GM12864 (cell line): ENCODE measurements around the gene MED27.

Experiments used
- DNase-seq: peaks from one replicate; pipeline ENCODE4 v3.0.0-alpha.2; 2011; ENCODE audit warnings: low read depth
- H3K4me3 ChIP-seq: 2 replicates; pipeline ENCODE4 v1.5.1; 2011; ENCODE audit warnings: mild to moderate bottlenecking, low read depth, low read length, control low read depth
- TF ChIP-seq, protein P1 (sequence below): IDR thresholded peaks from 2 replicates; pipeline ENCODE4 v1.5.1; 2011; ENCODE audit warnings: low read depth, mild to moderate bottlenecking, moderate library complexity, low read length, control low read depth, inconsistent platforms; ENCODE audit errors: missing control alignments

Gene MED27

DNA sequence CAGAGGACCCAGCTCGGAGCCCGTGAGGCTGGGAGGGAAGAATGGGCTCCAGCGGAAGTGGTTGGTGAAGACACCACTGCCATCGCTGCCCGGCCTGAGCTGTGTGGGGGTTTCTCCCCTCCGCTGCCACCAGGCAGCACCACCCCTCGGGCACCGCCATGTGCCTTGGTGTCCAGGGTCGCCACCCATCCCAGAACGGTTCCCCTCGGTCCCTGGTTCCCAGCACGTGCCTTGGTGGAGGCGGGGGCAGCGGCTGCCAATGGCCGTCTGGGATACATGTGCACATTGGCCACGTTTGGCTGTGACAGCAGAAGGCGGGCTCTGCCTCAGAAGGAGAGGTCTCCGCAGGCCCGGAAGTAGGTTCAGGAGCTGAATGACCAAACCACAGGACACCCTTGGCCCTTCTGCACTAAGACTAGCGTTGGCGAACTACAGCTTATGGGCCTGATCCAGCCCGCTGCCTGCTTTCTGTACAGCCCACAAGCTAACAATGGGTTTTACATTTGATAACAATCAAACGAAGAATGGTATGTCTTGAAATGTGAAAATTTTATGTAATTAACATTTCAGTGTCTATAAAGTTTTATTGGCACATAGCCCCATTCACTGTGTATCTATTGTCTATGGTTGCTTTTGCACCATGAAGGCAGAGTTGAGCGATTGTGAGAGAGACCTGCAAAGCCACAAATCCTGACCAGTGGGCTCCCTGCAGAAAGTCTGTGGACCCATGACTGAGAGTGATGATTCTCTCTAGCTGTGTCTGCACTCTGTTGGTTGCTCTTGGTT lies 248.1 kb downstream of the MED27 start:
- TF ChIP-seq, protein P1, sequence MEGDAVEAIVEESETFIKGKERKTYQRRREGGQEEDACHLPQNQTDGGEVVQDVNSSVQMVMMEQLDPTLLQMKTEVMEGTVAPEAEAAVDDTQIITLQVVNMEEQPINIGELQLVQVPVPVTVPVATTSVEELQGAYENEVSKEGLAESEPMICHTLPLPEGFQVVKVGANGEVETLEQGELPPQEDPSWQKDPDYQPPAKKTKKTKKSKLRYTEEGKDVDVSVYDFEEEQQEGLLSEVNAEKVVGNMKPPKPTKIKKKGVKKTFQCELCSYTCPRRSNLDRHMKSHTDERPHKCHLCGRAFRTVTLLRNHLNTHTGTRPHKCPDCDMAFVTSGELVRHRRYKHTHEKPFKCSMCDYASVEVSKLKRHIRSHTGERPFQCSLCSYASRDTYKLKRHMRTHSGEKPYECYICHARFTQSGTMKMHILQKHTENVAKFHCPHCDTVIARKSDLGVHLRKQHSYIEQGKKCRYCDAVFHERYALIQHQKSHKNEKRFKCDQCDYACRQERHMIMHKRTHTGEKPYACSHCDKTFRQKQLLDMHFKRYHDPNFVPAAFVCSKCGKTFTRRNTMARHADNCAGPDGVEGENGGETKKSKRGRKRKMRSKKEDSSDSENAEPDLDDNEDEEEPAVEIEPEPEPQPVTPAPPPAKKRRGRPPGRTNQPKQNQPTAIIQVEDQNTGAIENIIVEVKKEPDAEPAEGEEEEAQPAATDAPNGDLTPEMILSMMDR, result no peak
- no peak overlapping the region for H3K4me3 ChIP-seq
- DNase-seq, result no peak

GRCh38 chr9:131827821-131828369 lies 251.8 kb downstream of the MED27 start:
- H3K4me3 ChIP-seq, result no peak overlapping the region
- TF ChIP-seq, protein P1, result no peak
- DNase-seq, result no peak

- DNase-seq, result no peak
- H3K4me3 ChIP-seq, result no peak overlapping the region
- TF ChIP-seq, protein P1, result no peak
Observed at GRCh38 chr9:131826966-131827525, 252.6 kb downstream of the MED27 start.

DNA sequence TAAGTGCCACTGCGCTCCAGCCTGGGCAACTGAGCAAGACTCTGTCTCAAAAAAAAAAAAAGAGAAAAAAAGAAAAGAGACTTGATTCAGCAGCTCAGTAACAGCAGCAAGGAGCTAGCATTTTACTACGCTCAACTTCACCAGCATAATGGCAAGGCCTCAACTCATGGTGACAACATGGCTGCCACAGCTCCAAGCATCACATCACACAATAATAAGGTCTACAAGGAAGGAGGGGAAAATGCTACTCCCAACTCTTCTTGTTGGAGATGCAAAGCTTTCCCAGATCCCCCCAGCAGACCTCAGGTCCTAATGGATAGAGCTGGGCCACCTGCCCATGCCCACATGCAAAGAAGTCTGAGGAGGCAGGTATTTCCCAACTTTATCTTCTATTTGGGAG lies 253.6 kb downstream of the MED27 start:
- no peak for DNase-seq
- TF ChIP-seq, protein P1, result no peak
- H3K4me3 ChIP-seq, result no peak overlapping the region

DNA sequence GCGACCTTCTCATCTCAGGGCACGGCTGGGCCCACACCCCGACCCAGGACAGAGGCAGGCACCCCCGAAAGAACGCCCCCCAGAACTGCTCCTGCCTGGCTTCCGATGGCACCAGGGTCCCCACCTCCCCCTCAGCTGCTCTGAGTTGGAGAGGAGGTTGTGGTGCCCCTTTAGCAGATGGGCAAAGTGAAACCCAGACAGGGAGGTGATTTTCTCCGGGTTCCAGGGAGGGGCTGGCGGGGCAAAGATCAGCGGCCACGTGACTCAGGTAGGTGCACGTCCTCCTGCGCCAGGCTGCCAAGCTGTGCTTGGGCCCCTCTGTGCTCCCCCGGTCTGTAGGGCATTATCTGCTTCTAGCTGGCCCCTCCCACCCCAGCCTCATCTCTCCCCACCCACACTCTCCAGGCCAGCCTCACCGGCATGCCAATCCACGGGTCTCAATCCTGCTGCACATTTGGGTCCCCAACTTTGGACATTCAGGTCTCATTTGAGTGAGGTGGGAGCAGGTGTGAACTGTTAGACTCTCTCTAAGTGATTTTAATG lies 254.6 kb downstream of the MED27 start:
- DNase-seq, result no peak
- no peak overlapping the region for H3K4me3 ChIP-seq
- TF ChIP-seq, protein P1, result no peak

DNA sequence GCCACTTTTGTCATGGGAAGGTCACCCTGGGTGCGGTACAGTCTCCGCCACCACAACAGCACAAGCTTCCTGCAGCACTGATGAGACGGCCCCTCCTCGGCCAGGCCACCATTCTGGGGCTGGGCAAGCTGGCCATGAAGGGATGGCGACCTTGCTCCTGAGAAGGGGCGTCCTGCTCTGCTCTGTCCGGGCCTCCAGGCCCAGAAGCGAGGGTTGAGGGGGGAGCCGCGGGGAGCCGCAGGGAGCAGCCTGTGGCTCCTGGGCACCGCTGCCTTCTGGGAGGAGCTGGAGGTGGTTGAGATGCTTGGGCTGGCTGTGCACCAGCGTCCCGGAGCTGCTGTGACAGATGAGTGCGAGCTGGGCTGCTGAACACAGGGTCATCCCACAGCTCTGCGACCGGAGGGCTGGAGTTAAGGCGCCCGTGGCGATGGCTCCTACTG lies 255.5 kb downstream of the MED27 start:
- DNase-seq, result no peak
- H3K4me3 ChIP-seq, result no peak overlapping the region
- TF ChIP-seq, protein P1, result no peak
